ACC112 (cell line): ENCODE results near the gene HS1BP3.

ENCODE experiments used
- H2AFZ ChIP-seq: fragments of 200-600 bp; sonication (generic); one replicate; pipeline ENCODE4 v1.6.0; 2017; ENCODE audit warnings: antibody characterized with exemption, low read length; ENCODE audit not compliant: unreplicated experiment
- H3K27ac ChIP-seq: fragments of 200-600 bp; sonication (generic); 2 replicates; pipeline ENCODE4 v1.5.1; 2014; ENCODE audit warnings: low read depth, mild to moderate bottlenecking, antibody characterized with exemption, low read length, moderate library complexity
- H3K27me3 ChIP-seq: fragments of 200-600 bp; sonication (generic); 2 replicates; pipeline ENCODE4 v1.6.1; 2014; ENCODE audit warnings: mild to moderate bottlenecking, antibody characterized with exemption, low read length, moderate library complexity, mixed read lengths; ENCODE audit not compliant: insufficient read depth
- H3K36me3 ChIP-seq: fragments of 200-600 bp; sonication (generic); 2 replicates; pipeline ENCODE4 v1.6.1; 2016; ENCODE audit warnings: mild to moderate bottlenecking, antibody characterized with exemption, low read length, moderate library complexity, mixed read lengths; ENCODE audit not compliant: insufficient read depth
- H3K4me1 ChIP-seq: fragments of 200-600 bp; sonication (generic); one replicate; pipeline ENCODE4 v1.6.1; 2016; ENCODE audit warnings: low read length, mixed read lengths; ENCODE audit not compliant: insufficient read depth, unreplicated experiment, control insufficient read depth
- H3K4me3 ChIP-seq: fragments of 200-600 bp; sonication (generic); 2 replicates; pipeline ENCODE4 v1.5.1; 2014; ENCODE audit warnings: mild to moderate bottlenecking, low read depth, low read length
- H3K79me2 ChIP-seq: fragments of 200-600 bp; sonication (generic); one replicate; pipeline ENCODE4 v1.6.0; 2016; ENCODE audit warnings: low read length; ENCODE audit not compliant: control insufficient read depth, unreplicated experiment, insufficient read depth

The HS1BP3 gene

GRCh38 chr2:20650393-20650876, 463 bp downstream of the HS1BP3 start:
- Histone ChIP-seq H2AFZ (peak overlapping the region; percentile 77), H3K79me2 (peaks cover 33% of the 10 kb centered on the region), H3K27me3 (0 out of 2 replicates have a peak, but pooled peaks cover 3% of the 10 kb centered on the region), H3K27ac (peak overlapping the region; percentile 49; the same call in 1 of the 2 replicates), H3K36me3 (no peaks in the 10 kb centered on the region), H3K4me3 (peak overlapping the region; percentile 99), H3K4me1 (peaks cover 20% of the 10 kb centered on the region)

- Histone ChIP-seq H3K27me3 (no peaks in the 10 kb centered on the region), H2AFZ (peak overlapping the region; percentile 77), H3K27ac (no peak overlapping the region), H3K79me2 (peaks cover 33% of the 10 kb centered on the region), H3K36me3 (no peaks in the 10 kb centered on the region), H3K4me3 (peak overlapping the region; percentile 99), H3K4me1 (peaks cover 20% of the 10 kb centered on the region)
These were observed 922 bp downstream of the HS1BP3 start for GRCh38 chr2:20649976-20650375.

- peaks cover 33% of the 10 kb centered on the region for H3K79me2 ChIP-seq
- no peaks in the 10 kb centered on the region for H3K36me3 ChIP-seq
- no peaks in the 10 kb centered on the region for H3K27me3 ChIP-seq
- no peak overlapping the region for H3K27ac ChIP-seq
- H3K4me1 ChIP-seq = peaks cover 20% of the 10 kb centered on the region
- peak overlapping the region; percentile 99 for H3K4me3 ChIP-seq
- no peak overlapping the region for H2AFZ ChIP-seq
These were observed 1.3 kb downstream of the HS1BP3 start for GRCh38 chr2:20649576-20649975.

- H3K4me1 ChIP-seq = peaks cover 20% of the 10 kb centered on the region
- H3K79me2 ChIP-seq = peaks cover 33% of the 10 kb centered on the region
- no peak overlapping the region for H3K27ac ChIP-seq
- no peak overlapping the region for H3K4me3 ChIP-seq
- no peak overlapping the region for H2AFZ ChIP-seq
- no peaks in the 10 kb centered on the region for H3K27me3 ChIP-seq
- no peaks in the 10 kb centered on the region for H3K36me3 ChIP-seq
These were observed 2.1 kb downstream of the HS1BP3 start for GRCh38 chr2:20648831-20649230.

GRCh38 chr2:20648206-20648605, 2.7 kb downstream of the HS1BP3 start:
- Histone ChIP-seq H3K36me3 (no peaks in the 10 kb centered on the region), H3K79me2 (peaks cover 33% of the 10 kb centered on the region), H3K4me1 (peaks cover 20% of the 10 kb centered on the region), H3K4me3 (no peak overlapping the region), H2AFZ (no peak overlapping the region), H3K27ac (no peak overlapping the region), H3K27me3 (no peaks in the 10 kb centered on the region)

GRCh38 chr2:20647738-20648137, 3.2 kb downstream of the HS1BP3 start:
- H3K27ac ChIP-seq = no peak overlapping the region
- peaks cover 21% of the 10 kb centered on the region for H3K4me1 ChIP-seq
- H3K36me3 ChIP-seq = no peaks in the 10 kb centered on the region
- no peaks in the 10 kb centered on the region for H3K27me3 ChIP-seq
- no peak overlapping the region for H3K4me3 ChIP-seq
- H3K79me2 ChIP-seq = peaks cover 33% of the 10 kb centered on the region
- H2AFZ ChIP-seq = no peak overlapping the region

- Histone ChIP-seq H3K36me3 (no peaks in the 10 kb centered on the region), H3K4me1 (peaks cover 25% of the 10 kb centered on the region), H3K27ac (no peak overlapping the region), H3K27me3 (no peaks in the 10 kb centered on the region), H3K79me2 (peaks cover 33% of the 10 kb centered on the region), H3K4me3 (no peak overlapping the region), H2AFZ (no peak overlapping the region)
These were observed 3.7 kb downstream of the HS1BP3 start for GRCh38 chr2:20647211-20647610.

- H3K36me3 ChIP-seq = no peaks in the 10 kb centered on the region
- no peak overlapping the region for H3K27ac ChIP-seq
- peaks cover 29% of the 10 kb centered on the region for H3K4me1 ChIP-seq
- H3K79me2 ChIP-seq = peaks cover 33% of the 10 kb centered on the region
- no peaks in the 10 kb centered on the region for H3K27me3 ChIP-seq
- no peak overlapping the region for H2AFZ ChIP-seq
- H3K4me3 ChIP-seq = no peak overlapping the region
These were observed 4.5 kb downstream of the HS1BP3 start for GRCh38 chr2:20646446-20646845.

- H3K4me3 ChIP-seq = no peak overlapping the region
- H3K4me1 ChIP-seq = peaks cover 33% of the 10 kb centered on the region
- no peaks in the 10 kb centered on the region for H3K27me3 ChIP-seq
- no peak overlapping the region for H2AFZ ChIP-seq
- no peaks in the 10 kb centered on the region for H3K36me3 ChIP-seq
- H3K79me2 ChIP-seq = peaks cover 33% of the 10 kb centered on the region
- H3K27ac ChIP-seq = no peak overlapping the region
These were observed 5.1 kb downstream of the HS1BP3 start for GRCh38 chr2:20645761-20646160.

- H3K27me3 ChIP-seq = no peaks in the 10 kb centered on the region
- H3K4me1 ChIP-seq = peaks cover 33% of the 10 kb centered on the region
- no peak overlapping the region for H3K4me3 ChIP-seq
These were observed 5.6 kb downstream of the HS1BP3 start for GRCh38 chr2:20645301-20645701.

GRCh38 chr2:20643826-20644225, 7.1 kb downstream of the HS1BP3 start:
- no peaks in the 10 kb centered on the region for H3K27me3 ChIP-seq
- no peak overlapping the region for H2AFZ ChIP-seq
- peaks cover 18% of the 10 kb centered on the region for H3K4me1 ChIP-seq
- H3K4me3 ChIP-seq = no peak overlapping the region
- 0 out of 2 replicates have a peak, but pooled peaks cover 4% of the 10 kb centered on the region for H3K36me3 ChIP-seq
- no peak overlapping the region for H3K27ac ChIP-seq
- peaks cover 14% of the 10 kb centered on the region for H3K79me2 ChIP-seq

More at GRCh38 chr2:20645301-20645701, 5.6 kb downstream of the HS1BP3 start:
- Histone ChIP-seq H3K79me2 (peaks cover 29% of the 10 kb centered on the region), H3K27ac (no peak overlapping the region), H2AFZ (no peak overlapping the region), H3K36me3 (no peaks in the 10 kb centered on the region)
